Fibroblast of lung (primary cell): Measurements from ENCODE around the gene INVS. TPM values are rescaled to one million over a fixed set of nuclear protein-coding genes. Genes with fewer than 3 reads are reported as not detected.

Experiments
- DNase-seq, 2 donors: peaks; one replicate each; pipeline versions ENCODE4 v3.0.0 to v3.0.0-alpha.2; 2010; ENCODE audit warnings: low read depth in 2 of 2
- H2AFZ ChIP-seq: 2 replicates; pipeline ENCODE4 v1.5.1; 2012; ENCODE audit warnings: low read length, control low read depth, inconsistent platforms
- H3K27ac ChIP-seq: 2 replicates; pipeline ENCODE4 v1.5.1; 2011; ENCODE audit warnings: low read length, control low read depth; ENCODE audit not compliant: insufficient read depth
- H3K27me3 ChIP-seq: 2 replicates; pipeline ENCODE4 v1.5.1; 2011; ENCODE audit warnings: mild to moderate bottlenecking, low read length; ENCODE audit not compliant: control insufficient read depth, insufficient read depth
- H3K36me3 ChIP-seq: 2 replicates; pipeline ENCODE4 v1.5.1; 2011; ENCODE audit warnings: low read length; ENCODE audit not compliant: control insufficient read depth, insufficient read depth
- H3K4me1 ChIP-seq: 2 replicates; pipeline ENCODE4 v1.5.1; 2011; ENCODE audit warnings: low read length; ENCODE audit not compliant: control insufficient read depth, insufficient read depth; ENCODE audit errors: extremely low read depth
- H3K4me2 ChIP-seq: 2 replicates; pipeline ENCODE4 v1.5.1; 2011; ENCODE audit warnings: low read length, control low read depth; ENCODE audit not compliant: insufficient read depth; ENCODE audit errors: extremely low read depth
- H3K4me3 ChIP-seq, 4 experiments: fragments of 200-600 bp in 1 of 4; sonication (generic) in 1 of 4; replicated peaks in 1 of 4; 2 replicates each; pipeline ENCODE4 v1.5.1; 2011 to 2016; ENCODE audit warnings: low read length in 4 of 4, low read depth in 3 of 4, mild to moderate bottlenecking in 3 of 4, control low read depth in 2 of 4, inconsistent platforms in 1 of 4, mixed read lengths in 1 of 4; ENCODE audit not compliant: insufficient read depth in 1 of 4; ENCODE audit errors: control extremely low read depth in 1 of 4
- H3K79me2 ChIP-seq: 2 replicates; pipeline ENCODE4 v1.5.1; 2012; ENCODE audit warnings: mild to moderate bottlenecking, low read length, inconsistent platforms; ENCODE audit not compliant: control insufficient read depth, insufficient read depth
- H3K9ac ChIP-seq: 2 replicates; pipeline ENCODE4 v1.5.1; 2011; ENCODE audit warnings: mild to moderate bottlenecking, low read length, control low read depth; ENCODE audit not compliant: insufficient read depth
- H3K9me3 ChIP-seq: 2 replicates; pipeline ENCODE4 v1.5.1; 2012; ENCODE audit warnings: low read depth, low read length; ENCODE audit not compliant: control insufficient read depth, insufficient read depth
- H4K20me1 ChIP-seq: 2 replicates; pipeline ENCODE4 v1.5.1; 2011; ENCODE audit warnings: low read length; ENCODE audit not compliant: control insufficient read depth, insufficient read depth; ENCODE audit errors: extremely low read depth
- CTCF ChIP-seq, 2 donors: IDR thresholded peaks in 1 of 2; conservative IDR thresholded peaks in 1 of 2; 1 replicate in 1 of 2; 2 replicates in 1 of 2; pipeline ENCODE4 v1.5.1; 2011 to 2012; ENCODE audit warnings: low read length in 2 of 2, control low read depth in 1 of 2, inconsistent platforms in 1 of 2, low read depth in 1 of 2, mild to moderate bottlenecking in 1 of 2
- EZH2 ChIP-seq: IDR thresholded peaks from 2 replicates; pipeline ENCODE4 v1.5.1; 2012; ENCODE audit warnings: low read length, control low read depth, mild to moderate bottlenecking; ENCODE audit errors: missing control alignments
- polyA plus RNA-seq, 2 donors: library from polyadenylated mRNA; depleted of rRNA in 1 of 2; stranded (reverse) in 1 of 2; unstranded in 1 of 2; fragments of >200 nt; gene quantifications; 2 replicates each; pipeline ENCODE4 v1.2.1, GENCODE V29; 2011 to 2012; ENCODE audit warnings: missing spikeins in 1 of 2
- total RNA-seq: library from RNA; depleted of rRNA; stranded (reverse); fragments of >200 nt; gene quantifications from 2 replicates; pipeline ENCODE4 v1.2.1, GENCODE V29; 2014

Gene INVS
- total and polyA plus RNA-seq, 2 donors (not counting 1 experiment from before 2014, with no cell fraction given): 13.1 to 45.4 TPM

GRCh38 chr9:100088202-100088601 is 10.8 kb upstream of the INVS start:
- no peak overlapping the region for H3K4me3 ChIP-seq
- no peaks in the 10 kb centered on the region for H3K27me3 ChIP-seq
- H3K9ac ChIP-seq: no peak overlapping the region
- H3K27ac ChIP-seq: no peak overlapping the region
- H3K4me2 ChIP-seq: no peak overlapping the region
- H3K36me3 ChIP-seq: no peaks in the 10 kb centered on the region
- no peaks in the 10 kb centered on the region for H3K9me3 ChIP-seq
- peaks cover 4% of the 10 kb centered on the region for H4K20me1 ChIP-seq
- no peak overlapping the region for H2AFZ ChIP-seq
- no peak for TF ChIP-seq EZH2
- TF ChIP-seq CTCF (conservative IDR thresholded peaks at IDR 0.05 in 1 of 2, IDR thresholded peaks at IDR 0.05 in 1 of 2; ENCODE audit: low read depth in 1 of 2, low read length in 2 of 2): no peak
- DNase-seq: no peak
- H3K4me1 ChIP-seq: peaks cover 2% of the 10 kb centered on the region
- H3K79me2 ChIP-seq: peaks cover 18% of the 10 kb centered on the region

- H2AFZ ChIP-seq: no peak overlapping the region
- H3K4me2 ChIP-seq: no peak overlapping the region
- no peaks in the 10 kb centered on the region for H3K4me1 ChIP-seq
- no peaks in the 10 kb centered on the region for H3K27me3 ChIP-seq
- H4K20me1 ChIP-seq: peaks cover 2% of the 10 kb centered on the region
- H3K9me3 ChIP-seq: no peaks in the 10 kb centered on the region
- no peaks in the 10 kb centered on the region for H3K36me3 ChIP-seq
- TF ChIP-seq CTCF (conservative IDR thresholded peaks at IDR 0.05 in 1 of 2, IDR thresholded peaks at IDR 0.05 in 1 of 2; ENCODE audit: low read depth in 1 of 2, low read length in 2 of 2): no peak
- no peak for TF ChIP-seq EZH2
- no peak overlapping the region for H3K4me3 ChIP-seq
- no peak for DNase-seq
- peaks cover 21% of the 10 kb centered on the region for H3K79me2 ChIP-seq
- no peak overlapping the region for H3K9ac ChIP-seq
- H3K27ac ChIP-seq: no peak overlapping the region
Observed at GRCh38 chr9:100090880-100091279, 8.2 kb upstream of the INVS start.

- peaks cover 24% of the 10 kb centered on the region for H3K79me2 ChIP-seq
- H3K9ac ChIP-seq: no peak overlapping the region
- H3K27ac ChIP-seq: no peak overlapping the region
- H3K27me3 ChIP-seq: no peaks in the 10 kb centered on the region
- H2AFZ ChIP-seq: no peak overlapping the region
- no peaks in the 10 kb centered on the region for H3K4me1 ChIP-seq
- no peak for DNase-seq
- H4K20me1 ChIP-seq: peaks cover 2% of the 10 kb centered on the region
- H3K36me3 ChIP-seq: no peaks in the 10 kb centered on the region
- no peak overlapping the region for H3K4me2 ChIP-seq
- no peak for TF ChIP-seq CTCF (conservative IDR thresholded peaks at IDR 0.05 in 1 of 2, IDR thresholded peaks at IDR 0.05 in 1 of 2; ENCODE audit: low read depth in 1 of 2, low read length in 2 of 2)
- no peak for TF ChIP-seq EZH2
- H3K4me3 ChIP-seq: no peak overlapping the region
- H3K9me3 ChIP-seq: no peaks in the 10 kb centered on the region
Observed at GRCh38 chr9:100091650-100092049, 7.4 kb upstream of the INVS start.
